Epithelial cell of esophagus (primary cell): ENCODE results near the gene KRT15.
A peak's percentile ranks its signal among the peaks of the same experiment; 100 is the strongest.

Source experiments
- DNase-seq: peaks from one replicate; pipeline ENCODE4 v3.0.0; 2010; ENCODE audit warnings: low read depth
- H3K4me3 ChIP-seq: 2 replicates; pipeline ENCODE4 v1.5.1; 2011; ENCODE audit warnings: mild to moderate bottlenecking, low read length, control low read depth
- TF ChIP-seq, protein P1 (sequence below): IDR thresholded peaks from 2 replicates; pipeline ENCODE4 v1.5.1; 2011; ENCODE audit warnings: low read depth, mild to moderate bottlenecking, low read length, control low read depth, inconsistent platforms; ENCODE audit not compliant: insufficient read depth; ENCODE audit errors: missing control alignments

Gene KRT15

DNA sequence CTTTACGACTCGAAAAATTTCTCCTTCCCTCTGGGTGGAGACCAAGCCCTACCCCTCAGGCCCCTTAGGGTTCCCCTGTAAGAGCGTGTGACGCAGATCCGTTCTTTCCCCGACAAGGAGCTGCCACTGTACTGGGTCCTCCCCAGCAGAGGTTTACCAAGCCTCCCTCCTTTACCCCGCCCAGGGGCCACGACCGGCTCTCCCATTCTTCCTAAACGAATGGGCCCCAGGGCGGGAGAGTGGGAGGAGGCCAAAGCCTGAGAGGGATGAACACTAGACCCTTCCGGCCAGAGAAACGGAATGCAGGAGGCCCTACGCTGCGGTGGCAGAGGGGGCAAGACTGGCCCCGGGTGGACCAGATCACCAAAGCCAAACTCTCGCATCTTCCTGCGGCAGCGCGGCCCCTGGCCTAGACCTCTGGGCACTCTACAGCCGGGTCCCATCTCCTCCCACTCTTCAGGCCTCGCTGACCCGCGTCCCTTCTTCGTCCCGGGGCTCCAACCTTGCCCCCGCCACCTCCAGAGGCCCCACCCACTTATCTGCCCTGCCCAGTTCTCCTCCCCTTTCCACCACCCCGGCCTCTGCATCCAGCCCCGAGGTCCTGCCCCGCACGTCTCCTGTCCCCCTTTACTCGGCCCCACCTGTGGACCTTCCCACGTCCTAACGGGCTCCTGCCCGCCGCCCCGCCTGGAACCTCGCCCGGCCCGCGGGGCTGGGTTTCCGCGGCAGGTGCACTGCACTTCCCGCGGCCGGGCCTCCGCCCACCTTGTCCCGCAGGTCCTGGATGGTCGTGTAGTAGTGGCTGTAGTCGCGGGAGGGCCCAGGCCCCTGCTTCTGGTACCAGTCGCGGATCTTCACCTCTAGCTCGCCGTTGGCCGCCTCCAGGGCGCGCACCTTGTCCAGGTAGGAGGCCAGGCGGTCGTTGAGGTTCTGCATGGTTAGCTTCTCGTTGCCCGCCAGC is 8.7 kb upstream of the KRT15 start:
- TF ChIP-seq, protein P1, sequence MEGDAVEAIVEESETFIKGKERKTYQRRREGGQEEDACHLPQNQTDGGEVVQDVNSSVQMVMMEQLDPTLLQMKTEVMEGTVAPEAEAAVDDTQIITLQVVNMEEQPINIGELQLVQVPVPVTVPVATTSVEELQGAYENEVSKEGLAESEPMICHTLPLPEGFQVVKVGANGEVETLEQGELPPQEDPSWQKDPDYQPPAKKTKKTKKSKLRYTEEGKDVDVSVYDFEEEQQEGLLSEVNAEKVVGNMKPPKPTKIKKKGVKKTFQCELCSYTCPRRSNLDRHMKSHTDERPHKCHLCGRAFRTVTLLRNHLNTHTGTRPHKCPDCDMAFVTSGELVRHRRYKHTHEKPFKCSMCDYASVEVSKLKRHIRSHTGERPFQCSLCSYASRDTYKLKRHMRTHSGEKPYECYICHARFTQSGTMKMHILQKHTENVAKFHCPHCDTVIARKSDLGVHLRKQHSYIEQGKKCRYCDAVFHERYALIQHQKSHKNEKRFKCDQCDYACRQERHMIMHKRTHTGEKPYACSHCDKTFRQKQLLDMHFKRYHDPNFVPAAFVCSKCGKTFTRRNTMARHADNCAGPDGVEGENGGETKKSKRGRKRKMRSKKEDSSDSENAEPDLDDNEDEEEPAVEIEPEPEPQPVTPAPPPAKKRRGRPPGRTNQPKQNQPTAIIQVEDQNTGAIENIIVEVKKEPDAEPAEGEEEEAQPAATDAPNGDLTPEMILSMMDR = no peak
- peak overlapping the region; percentile 66 for H3K4me3 ChIP-seq
- no peak for DNase-seq

- TF ChIP-seq, protein P1 = no peak
- DNase-seq = no peak
- H3K4me3 ChIP-seq = peak overlapping the region; percentile 28
Observed at GRCh38 chr17:41524261-41524660, 5.6 kb upstream of the KRT15 start.

- DNase-seq = peak; percentile 50
- H3K4me3 ChIP-seq = peak overlapping the region; percentile 28
- TF ChIP-seq, protein P1 = no peak
Observed at GRCh38 chr17:41523787-41524186, 5.1 kb upstream of the KRT15 start.

- no peak for DNase-seq
- H3K4me3 ChIP-seq = no peak overlapping the region
- TF ChIP-seq, protein P1 = no peak
Observed at GRCh38 chr17:41523225-41523593, 4.5 kb upstream of the KRT15 start.

DNA sequence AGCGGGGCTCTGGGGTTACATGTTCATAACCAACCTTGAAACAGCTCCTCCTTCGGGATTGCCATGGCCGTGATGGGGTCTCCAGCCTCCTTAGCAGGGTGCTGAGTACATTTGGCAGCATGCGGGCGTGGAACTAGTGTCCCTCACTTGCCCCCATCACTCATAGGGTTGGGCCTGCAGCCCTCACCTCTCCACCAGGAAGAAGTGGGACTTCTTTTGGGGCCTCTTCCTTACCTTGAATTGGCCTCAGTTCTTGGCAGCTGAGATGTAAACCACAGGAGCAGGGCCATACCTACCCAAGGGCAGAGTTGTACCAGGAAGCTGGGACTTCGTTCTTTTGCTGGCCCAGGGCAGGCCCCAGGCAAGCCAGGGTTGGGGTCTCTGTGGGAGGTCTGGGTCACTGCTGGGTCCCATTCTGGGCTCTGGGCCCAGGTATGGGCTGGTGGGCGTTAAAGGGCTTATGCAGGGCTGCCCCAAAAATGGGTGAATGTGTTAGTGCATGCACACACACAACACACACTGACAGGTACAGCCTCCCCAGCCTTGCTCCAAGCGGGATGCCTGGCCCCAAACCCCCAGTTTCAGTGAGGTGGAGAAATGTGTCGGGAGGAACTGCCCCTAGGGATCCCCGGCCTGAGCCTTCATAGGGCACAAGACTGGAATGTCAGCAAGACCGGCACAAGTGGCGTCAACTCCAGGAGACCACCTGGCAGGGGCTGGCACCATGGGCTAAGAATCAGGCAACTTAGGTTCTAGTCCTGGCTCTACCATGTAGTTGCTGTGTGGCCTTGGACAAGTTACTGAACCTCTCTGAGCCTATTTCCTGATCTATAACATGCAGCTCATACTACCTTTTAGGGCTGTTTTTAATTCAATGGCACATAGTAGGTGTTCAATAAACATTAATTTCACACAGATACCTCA is 3.9 kb upstream of the KRT15 start:
- TF ChIP-seq, protein P1 = no peak
- DNase-seq = peak; percentile 65

GRCh38 chr17:41521574-41522261 is 3.0 kb upstream of the KRT15 start:
- TF ChIP-seq, protein P1 = no peak

More for the DNA sequence above, 3.9 kb upstream of the KRT15 start:
- H3K4me3 ChIP-seq = no peak overlapping the region

More at GRCh38 chr17:41521574-41522261, 3.0 kb upstream of the KRT15 start:
- peak; percentile 86 for DNase-seq
- H3K4me3 ChIP-seq = no peak overlapping the region
